Measurements from ENCODE around the gene SLC25A33. TPM values are rescaled to one million over a fixed set of nuclear protein-coding genes. Genes with fewer than 3 reads are reported as not detected.

SLC25A33 gene
- total and polyA plus RNA-seq, 2 of the 8 experiments (the other 6 are each of a cell fraction or from before 2014, with no cell fraction given) = 7.8 to 12.8 TPM

- Histone ChIP-seq H2BK5ac (ENCODE audit: low read depth, low read length) (no peak overlapping the region), H3K18ac (ENCODE audit: extremely low read depth, low read length) (no peak overlapping the region), H2AFZ (ENCODE audit: low read length) (no peak overlapping the region), H2BK12ac (ENCODE audit: low read depth, low read length) (no peak overlapping the region), H3K79me1 (ENCODE audit: low read depth, low read length) (peaks cover 11% of the 10 kb centered on the region), H3K4me2 (ENCODE audit: insufficient read depth in 1 of 2, low read depth in 2 of 2, low read length in 2 of 2) (no peak overlapping the region), H3K23me2 (ENCODE audit: low read depth, low read length) (no peaks in the 10 kb centered on the region; the same call in 1 of the 2 replicates), H2BK15ac (ENCODE audit: low read length) (no peak overlapping the region), H3K79me2 (ENCODE audit: control insufficient read depth in 1 of 2, insufficient read depth in 2 of 2, low read length in 2 of 2) (peaks cover 15 to 70% of the 10 kb centered on the region in 2 experiments; a peak in 3 of 4 replicates), H3K14ac (ENCODE audit: insufficient read length) (no peak overlapping the region), H2BK120ac (replicated peaks; ENCODE audit: low read depth, low read length) (no peak overlapping the region), H3K4ac (replicated peaks; ENCODE audit: insufficient read length, low read depth, low read length) (no peak overlapping the region), H3K27ac (ENCODE audit: low read depth, low read length) (no peak overlapping the region), H4K8ac (ENCODE audit: extremely low read depth, insufficient read depth, low read length) (no peak overlapping the region), H4K91ac (replicated peaks; ENCODE audit: insufficient read length, low read length) (no peak overlapping the region), H3K4me3 (ENCODE audit: extremely low read depth in 1 of 4, insufficient read depth in 2 of 4, low read depth in 3 of 4, low read length in 4 of 4) (no peak overlapping the region), H4K5ac (ENCODE audit: insufficient read length, low read depth, low read length) (no peak overlapping the region), H3K9me3 (ENCODE audit: insufficient read depth in 2 of 2, low read depth in 1 of 2, low read length in 1 of 2) (no peaks in the 10 kb centered on the region), H3K23ac (ENCODE audit: insufficient read length) (no peak overlapping the region), H2AK5ac (ENCODE audit: low read depth, low read length) (no peak overlapping the region), H3K27me3 (replicated peaks in 1 of 4; ENCODE audit: control insufficient read depth in 3 of 4, extremely low read depth in 1 of 4, insufficient read depth in 3 of 4, low read length in 3 of 4) (no peaks in the 10 kb centered on the region), H3K4me1 (replicated peaks in 1 of 4; ENCODE audit: control insufficient read depth in 3 of 4, insufficient read depth in 4 of 4, low read length in 3 of 4) (no peaks in the 10 kb centered on the region), H3K36me3 (ENCODE audit: control insufficient read depth in 2 of 4, insufficient read depth in 4 of 4, low read length in 3 of 4) (peaks cover 0 to 14% (median 4%) of the 10 kb centered on the region in 4 experiments; a peak in 4 of 8 replicates), H2BK20ac (ENCODE audit: low read length) (no peak overlapping the region), H3K56ac (replicated peaks; ENCODE audit: insufficient read length, low read depth, low read length) (no peak overlapping the region), H4K20me1 (replicated peaks in 1 of 2; ENCODE audit: control insufficient read depth in 1 of 2, insufficient read depth in 2 of 2, low read length in 2 of 2) (peaks cover 11 to 20% of the 10 kb centered on the region in 2 experiments), H3K9ac (replicated peaks in 1 of 4; ENCODE audit: extremely low read depth in 1 of 4, low read depth in 3 of 4, low read length in 3 of 4) (no peak overlapping the region)
- DNase-seq (ENCODE audit: low read depth in 1 of 2, low spot score in 2 of 2) (no peak), FAIRE-seq (no peak)
- 96% methylated on average over 6 of the region's 6 CpGs; no CpG with 5 or more reads in 1 of the 2 experiments for WGBS, 2 experiments (ENCODE audit: extremely low coverage in 1 of 2, insufficient coverage in 1 of 2, insufficient read length in 1 of 2, insufficient replicate concordance in 2 of 2, low coverage in 1 of 2, low lambda C conversion rate in 2 of 2, missing lambda C conversion rate in 1 of 2)
- POLR2A ChIA-PET (ENCODE audit: partially characterized antibody) = no interaction called here
- CTCF ChIA-PET (ENCODE audit: partially characterized antibody) = interaction anchor here (0.9 to 1.0 kb wide), 2 partner anchors 56 to 66 kb away, joined by 3 read pairs; no protein-coding TSS in a partner anchor
- TF ChIP-seq KDM4A (IDR thresholded peaks at IDR 0.05; ENCODE audit: low read depth, low read length, severe bottlenecking) = no peak
- TF ChIP-seq, protein P1, sequence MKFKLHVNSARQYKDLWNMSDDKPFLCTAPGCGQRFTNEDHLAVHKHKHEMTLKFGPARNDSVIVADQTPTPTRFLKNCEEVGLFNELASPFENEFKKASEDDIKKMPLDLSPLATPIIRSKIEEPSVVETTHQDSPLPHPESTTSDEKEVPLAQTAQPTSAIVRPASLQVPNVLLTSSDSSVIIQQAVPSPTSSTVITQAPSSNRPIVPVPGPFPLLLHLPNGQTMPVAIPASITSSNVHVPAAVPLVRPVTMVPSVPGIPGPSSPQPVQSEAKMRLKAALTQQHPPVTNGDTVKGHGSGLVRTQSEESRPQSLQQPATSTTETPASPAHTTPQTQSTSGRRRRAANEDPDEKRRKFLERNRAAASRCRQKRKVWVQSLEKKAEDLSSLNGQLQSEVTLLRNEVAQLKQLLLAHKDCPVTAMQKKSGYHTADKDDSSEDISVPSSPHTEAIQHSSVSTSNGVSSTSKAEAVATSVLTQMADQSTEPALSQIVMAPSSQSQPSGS (IDR thresholded peaks at IDR 0.05; ENCODE audit: low read length) = no peak
- no peak for TF ChIP-seq ZNF274 (IDR thresholded peaks at IDR 0.05; ENCODE audit: borderline replicate concordance, extremely low read depth, low read length)
- TF ChIP-seq POLR2AphosphoS5 (IDR thresholded peaks at IDR 0.05; ENCODE audit: low read depth, low read length) = no peak
- no peak for TF ChIP-seq POLR2A (IDR thresholded peaks at IDR 0.05; ENCODE audit: control extremely low read depth in 1 of 2, low read depth in 2 of 2, low read length in 2 of 2)
These were observed 10.8 kb downstream of the SLC25A33 start for GRCh38 chr1:9549955-9550546.

All from H1 (cell line).